ENCODE measurements around the gene PPDPF.

- TF ChIP-seq EP300 (IDR thresholded peaks at IDR 0.05) (no peak), POLR2A (IDR thresholded peaks at IDR 0.05) (no peak)
Observed at GRCh38 chr20:63475209-63475608, 45.4 kb upstream of the PPDPF start.

All from suprapubic skin (tissue), 2 donors.